ENCODE measurements around the gene TOP3B.
"Not testable (repeated sequence)": the region's sequence is repeated elsewhere in the genome, so short reads cannot be mapped to it uniquely, and the experiment has no call there.

TOP3B gene

GRCh38 chr22:21942407-21943343, 39.9 kb downstream of the TOP3B start:
- peak; percentile 92 for DNase-seq

GRCh38 chr22:21941921-21942320, 40.7 kb downstream of the TOP3B start:
- DNase-seq, result no peak

- DNase-seq, result no peak
Observed at GRCh38 chr22:21940521-21940920, 42.1 kb downstream of the TOP3B start.

- not testable (repeated sequence) for DNase-seq
Observed at GRCh38 chr22:21939935-21940334, 42.7 kb downstream of the TOP3B start.

GRCh38 chr22:21939461-21939913, 43.1 kb downstream of the TOP3B start:
- no peak for DNase-seq

GRCh38 chr22:21938906-21939305, 43.7 kb downstream of the TOP3B start:
- DNase-seq, result no peak

- DNase-seq, result peak; percentile 84
Observed at GRCh38 chr22:21938071-21938822, 44.3 kb downstream of the TOP3B start.

GRCh38 chr22:21937821-21938070, 44.8 kb downstream of the TOP3B start:
- no peak for DNase-seq

- no peak for DNase-seq
Observed at GRCh38 chr22:21937041-21937820, 45.4 kb downstream of the TOP3B start.

GRCh38 chr22:21936151-21936775, 46.3 kb downstream of the TOP3B start:
- DNase-seq, result no peak

GRCh38 chr22:21933910-21934309, 48.7 kb downstream of the TOP3B start:
- no peak for DNase-seq

GRCh38 chr22:21933413-21933812, 49.2 kb downstream of the TOP3B start:
- DNase-seq, result no peak

GRCh38 chr22:21932347-21932746, 50.2 kb downstream of the TOP3B start:
- DNase-seq, result no peak

- no peak for DNase-seq
Observed at GRCh38 chr22:21931056-21931455, 51.5 kb downstream of the TOP3B start.

GRCh38 chr22:21929253-21929652, 53.3 kb downstream of the TOP3B start:
- no peak for DNase-seq

GRCh38 chr22:21928048-21928447, 54.5 kb downstream of the TOP3B start:
- DNase-seq, result no peak

GRCh38 chr22:21927174-21927823, 55.3 kb downstream of the TOP3B start:
- DNase-seq, result no peak

GRCh38 chr22:21926728-21927127, 55.9 kb downstream of the TOP3B start:
- no peak for DNase-seq

- no peak for DNase-seq
Observed at GRCh38 chr22:21923163-21923561, 59.4 kb downstream of the TOP3B start.

- no peak for DNase-seq
Observed at GRCh38 chr22:21922370-21923162, 60.0 kb downstream of the TOP3B start.

- DNase-seq, result no peak
Observed at GRCh38 chr22:21921729-21922128, 60.9 kb downstream of the TOP3B start.

All from KG1 (cell line).